OCI-LY3 (cell line): ENCODE data around the gene HOXC6.

Experiments used
- EZH2phosphoT487 ChIP-seq: fragments of 200-600 bp; shearing (Covaris generic); IDR thresholded peaks from 2 replicates; pipeline ENCODE4 v1.6.1; 2018; ENCODE audit warnings: antibody characterized with exemption, mixed run types, low read depth
- TF ChIP-seq, protein P1 (sequence below): fragments of 200-600, 300-600 bp; sonication (generic); IDR thresholded peaks from 2 replicates; pipeline ENCODE4 v1.5.1; 2014; ENCODE audit warnings: antibody characterized with exemption, low read length, low read depth

DNA sequence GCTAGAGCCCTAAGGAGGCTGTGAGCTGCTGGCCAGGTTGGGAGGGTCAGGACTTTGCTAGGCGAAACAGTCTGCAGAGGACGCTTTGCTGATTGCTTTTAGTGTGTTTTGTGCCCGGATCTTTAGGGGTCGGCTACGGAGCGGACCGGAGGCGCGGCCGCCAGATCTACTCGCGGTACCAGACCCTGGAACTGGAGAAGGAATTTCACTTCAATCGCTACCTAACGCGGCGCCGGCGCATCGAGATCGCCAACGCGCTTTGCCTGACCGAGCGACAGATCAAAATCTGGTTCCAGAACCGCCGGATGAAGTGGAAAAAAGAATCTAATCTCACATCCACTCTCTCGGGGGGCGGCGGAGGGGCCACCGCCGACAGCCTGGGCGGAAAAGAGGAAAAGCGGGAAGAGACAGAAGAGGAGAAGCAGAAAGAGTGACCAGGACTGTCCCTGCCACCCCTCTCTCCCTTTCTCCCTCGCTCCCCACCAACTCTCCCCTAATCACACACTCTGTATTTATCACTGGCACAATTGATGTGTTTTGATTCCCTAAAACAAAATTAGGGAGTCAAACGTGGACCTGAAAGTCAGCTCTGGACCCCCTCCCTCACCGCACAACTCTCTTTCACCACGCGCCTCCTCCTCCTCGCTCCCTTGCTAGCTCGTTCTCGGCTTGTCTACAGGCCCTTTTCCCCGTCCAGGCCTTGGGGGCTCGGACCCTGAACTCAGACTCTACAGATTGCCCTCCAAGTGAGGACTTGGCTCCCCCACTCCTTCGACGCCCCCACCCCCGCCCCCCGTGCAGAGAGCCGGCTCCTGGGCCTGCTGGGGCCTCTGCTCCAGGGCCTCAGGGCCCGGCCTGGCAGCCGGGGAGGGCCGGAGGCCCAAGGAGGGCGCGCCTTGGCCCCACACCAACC, 1.5 kb downstream of the HOXC6 start:
- TF ChIP-seq EZH2phosphoT487, result no peak
- TF ChIP-seq, protein P1, sequence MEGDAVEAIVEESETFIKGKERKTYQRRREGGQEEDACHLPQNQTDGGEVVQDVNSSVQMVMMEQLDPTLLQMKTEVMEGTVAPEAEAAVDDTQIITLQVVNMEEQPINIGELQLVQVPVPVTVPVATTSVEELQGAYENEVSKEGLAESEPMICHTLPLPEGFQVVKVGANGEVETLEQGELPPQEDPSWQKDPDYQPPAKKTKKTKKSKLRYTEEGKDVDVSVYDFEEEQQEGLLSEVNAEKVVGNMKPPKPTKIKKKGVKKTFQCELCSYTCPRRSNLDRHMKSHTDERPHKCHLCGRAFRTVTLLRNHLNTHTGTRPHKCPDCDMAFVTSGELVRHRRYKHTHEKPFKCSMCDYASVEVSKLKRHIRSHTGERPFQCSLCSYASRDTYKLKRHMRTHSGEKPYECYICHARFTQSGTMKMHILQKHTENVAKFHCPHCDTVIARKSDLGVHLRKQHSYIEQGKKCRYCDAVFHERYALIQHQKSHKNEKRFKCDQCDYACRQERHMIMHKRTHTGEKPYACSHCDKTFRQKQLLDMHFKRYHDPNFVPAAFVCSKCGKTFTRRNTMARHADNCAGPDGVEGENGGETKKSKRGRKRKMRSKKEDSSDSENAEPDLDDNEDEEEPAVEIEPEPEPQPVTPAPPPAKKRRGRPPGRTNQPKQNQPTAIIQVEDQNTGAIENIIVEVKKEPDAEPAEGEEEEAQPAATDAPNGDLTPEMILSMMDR, result no peak
